ENCODE measurements around the gene PYROXD2.

The PYROXD2 gene

GRCh38 chr10:98433881-98434732, 19.1 kb upstream of the PYROXD2 start:
- no peak for DNase-seq

- DNase-seq = no peak
Observed at GRCh38 chr10:98433371-98433770, 18.4 kb upstream of the PYROXD2 start.

GRCh38 chr10:98432330-98432729, 17.3 kb upstream of the PYROXD2 start:
- DNase-seq = no peak

GRCh38 chr10:98431016-98431415, 16.0 kb upstream of the PYROXD2 start:
- DNase-seq = no peak

- no peak for DNase-seq
Observed at GRCh38 chr10:98430427-98430826, 15.4 kb upstream of the PYROXD2 start.

GRCh38 chr10:98429320-98430072, 14.5 kb upstream of the PYROXD2 start:
- DNase-seq = no peak

- no peak for DNase-seq
Observed at GRCh38 chr10:98427011-98427515, 12.1 kb upstream of the PYROXD2 start.

GRCh38 chr10:98425511-98426352, 10.8 kb upstream of the PYROXD2 start:
- peak; percentile 28 for DNase-seq

GRCh38 chr10:98424295-98425254, 9.6 kb upstream of the PYROXD2 start:
- no peak for DNase-seq

- DNase-seq = no peak
Observed at GRCh38 chr10:98423691-98424120, 8.7 kb upstream of the PYROXD2 start.

- DNase-seq = no peak
Observed at GRCh38 chr10:98422182-98422581, 7.2 kb upstream of the PYROXD2 start.

- DNase-seq = no peak
Observed at GRCh38 chr10:98420786-98421185, 5.8 kb upstream of the PYROXD2 start.

GRCh38 chr10:98419469-98420261, 4.7 kb upstream of the PYROXD2 start:
- DNase-seq = no peak

- DNase-seq = no peak
Observed at GRCh38 chr10:98418665-98419468, 3.9 kb upstream of the PYROXD2 start.

GRCh38 chr10:98417973-98418664, 3.1 kb upstream of the PYROXD2 start:
- no peak for DNase-seq

GRCh38 chr10:98417481-98417959, 2.5 kb upstream of the PYROXD2 start:
- no peak for DNase-seq

- no peak for DNase-seq
Observed at GRCh38 chr10:98416606-98417388, 1.8 kb upstream of the PYROXD2 start.

GRCh38 chr10:98415731-98416119, 743 bp upstream of the PYROXD2 start:
- no peak for DNase-seq
